Sigmoid colon (tissue), 4 donors: ENCODE measurements around the gene LDLRAD4.

Experiments used
- CTCF ChIP-seq, 4 experiments: fragments of 450-650 bp in 3 of 4; fragments of 200-600 bp in 1 of 4; IDR thresholded peaks; one replicate each; pipeline ENCODE4 v1.5.1; 2016 to 2019; ENCODE audit warnings: antibody characterized with exemption in 4 of 4, mild to moderate bottlenecking in 3 of 4, moderate library complexity in 2 of 4
- EP300 ChIP-seq, 4 donors: sonication (generic); formaldehyde crosslinking; IDR thresholded peaks; one replicate each; pipeline ENCODE4 v1.6.1; 2017; ENCODE audit warnings: antibody characterized with exemption in 4 of 4
- POLR2A ChIP-seq, 2 donors: fragments of 450-650 bp; IDR thresholded peaks; one replicate each; pipeline ENCODE4 v1.6.1; 2016; ENCODE audit warnings: antibody characterized with exemption in 2 of 2, mild to moderate bottlenecking in 2 of 2, moderate library complexity in 2 of 2

GRCh38 chr18:13412017-13412416 is 193.5 kb downstream of the LDLRAD4 start:
- no peak for TF ChIP-seq CTCF (IDR thresholded peaks at IDR 0.05)
- no peak for TF ChIP-seq EP300 (IDR thresholded peaks at IDR 0.05)
- no peak for TF ChIP-seq POLR2A (IDR thresholded peaks at IDR 0.05)
